DOHH2 (cell line): Measurements from ENCODE around the gene FBXO4.

Experiments used
- EZH2phosphoT487 ChIP-seq: fragments of 200-600 bp; sonication (generic); IDR thresholded peaks from 2 replicates; pipeline ENCODE4 v1.6.1; 2017; ENCODE audit warnings: borderline replicate concordance, mild to moderate bottlenecking, antibody characterized with exemption, low read length, moderate library complexity, mixed read lengths
- TF ChIP-seq, protein P1 (sequence below): fragments of 200-600 bp; sonication (generic); IDR thresholded peaks from one replicate; pipeline ENCODE4 v1.5.1; 2014; ENCODE audit warnings: antibody characterized with exemption, mild to moderate bottlenecking, low read depth, low read length; ENCODE audit not compliant: poor library complexity, severe bottlenecking

DNA sequence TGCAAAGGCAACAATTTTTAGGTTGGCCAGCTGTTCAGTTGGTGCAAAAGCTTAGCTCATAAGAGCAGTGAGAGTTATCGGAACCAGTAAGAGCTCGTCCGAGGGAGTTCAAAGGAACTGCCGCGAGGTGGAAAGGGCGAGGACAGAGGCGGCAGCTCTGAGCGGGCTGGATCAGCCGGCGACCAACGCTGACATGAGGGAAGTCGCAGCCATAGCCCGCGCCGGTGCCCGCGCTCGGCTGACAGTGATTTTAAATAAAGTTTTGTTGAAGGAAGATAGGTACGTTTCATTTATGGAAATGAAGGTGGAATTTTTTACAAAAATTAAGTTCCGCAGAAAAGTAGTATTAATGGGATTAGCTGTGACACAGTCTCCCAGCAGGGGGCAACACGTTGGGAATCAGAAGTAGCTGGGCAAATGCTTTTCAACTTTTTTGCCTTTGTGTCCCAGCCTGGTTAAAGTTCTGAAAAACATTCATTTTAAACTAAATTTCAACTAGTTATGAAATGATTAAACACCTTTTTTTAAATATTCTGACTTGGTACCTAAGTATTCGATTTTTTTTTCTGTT, 43.2 kb downstream of the FBXO4 start:
- TF ChIP-seq, protein P1, sequence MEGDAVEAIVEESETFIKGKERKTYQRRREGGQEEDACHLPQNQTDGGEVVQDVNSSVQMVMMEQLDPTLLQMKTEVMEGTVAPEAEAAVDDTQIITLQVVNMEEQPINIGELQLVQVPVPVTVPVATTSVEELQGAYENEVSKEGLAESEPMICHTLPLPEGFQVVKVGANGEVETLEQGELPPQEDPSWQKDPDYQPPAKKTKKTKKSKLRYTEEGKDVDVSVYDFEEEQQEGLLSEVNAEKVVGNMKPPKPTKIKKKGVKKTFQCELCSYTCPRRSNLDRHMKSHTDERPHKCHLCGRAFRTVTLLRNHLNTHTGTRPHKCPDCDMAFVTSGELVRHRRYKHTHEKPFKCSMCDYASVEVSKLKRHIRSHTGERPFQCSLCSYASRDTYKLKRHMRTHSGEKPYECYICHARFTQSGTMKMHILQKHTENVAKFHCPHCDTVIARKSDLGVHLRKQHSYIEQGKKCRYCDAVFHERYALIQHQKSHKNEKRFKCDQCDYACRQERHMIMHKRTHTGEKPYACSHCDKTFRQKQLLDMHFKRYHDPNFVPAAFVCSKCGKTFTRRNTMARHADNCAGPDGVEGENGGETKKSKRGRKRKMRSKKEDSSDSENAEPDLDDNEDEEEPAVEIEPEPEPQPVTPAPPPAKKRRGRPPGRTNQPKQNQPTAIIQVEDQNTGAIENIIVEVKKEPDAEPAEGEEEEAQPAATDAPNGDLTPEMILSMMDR, result peak; percentile 26
- TF ChIP-seq EZH2phosphoT487, result no peak
